ENCODE data around the gene UHMK1. TPM values are rescaled to one million over a fixed set of nuclear protein-coding genes. Genes with fewer than 3 reads are reported as not detected.

The UHMK1 gene
- total RNA-seq, 1 experiment from 2014 or later, result 76.0 TPM

DNA sequence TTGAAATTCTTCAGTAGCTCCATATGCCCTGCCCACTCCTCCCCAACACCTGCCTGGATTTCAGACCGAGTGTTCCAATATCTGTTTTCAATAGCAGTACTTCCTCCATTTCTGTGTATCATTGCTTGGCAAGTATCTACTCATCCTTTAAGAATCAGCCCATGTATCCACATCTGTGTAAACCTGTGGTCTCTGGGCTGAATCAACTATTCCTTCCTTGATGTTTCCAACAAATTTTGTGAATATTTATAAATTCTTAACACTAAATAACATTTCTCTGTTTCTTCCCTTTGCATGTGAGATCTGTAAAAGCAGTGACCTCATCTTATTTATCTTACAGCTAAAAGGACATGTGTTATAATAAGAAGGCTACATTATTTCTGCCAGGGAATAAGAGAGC, 37.9 kb downstream of the UHMK1 start:
- no TSS peak for BruUV-seq (replicated peaks)
- ChIA-PET CTCF (no interaction called here), POLR2A (no interaction called here)
- TF ChIP-seq SIN3A (IDR thresholded peaks at IDR 0.05; ENCODE audit: borderline replicate concordance, insufficient read depth, low read depth, low read length) (no peak), POLR2AphosphoS5 (IDR thresholded peaks at IDR 0.05; ENCODE audit: low read depth, low read length) (no peak), TCF7L2 (IDR thresholded peaks at IDR 0.05; ENCODE audit: low read depth, low read length) (no peak)
- TF ChIP-seq, protein P1, sequence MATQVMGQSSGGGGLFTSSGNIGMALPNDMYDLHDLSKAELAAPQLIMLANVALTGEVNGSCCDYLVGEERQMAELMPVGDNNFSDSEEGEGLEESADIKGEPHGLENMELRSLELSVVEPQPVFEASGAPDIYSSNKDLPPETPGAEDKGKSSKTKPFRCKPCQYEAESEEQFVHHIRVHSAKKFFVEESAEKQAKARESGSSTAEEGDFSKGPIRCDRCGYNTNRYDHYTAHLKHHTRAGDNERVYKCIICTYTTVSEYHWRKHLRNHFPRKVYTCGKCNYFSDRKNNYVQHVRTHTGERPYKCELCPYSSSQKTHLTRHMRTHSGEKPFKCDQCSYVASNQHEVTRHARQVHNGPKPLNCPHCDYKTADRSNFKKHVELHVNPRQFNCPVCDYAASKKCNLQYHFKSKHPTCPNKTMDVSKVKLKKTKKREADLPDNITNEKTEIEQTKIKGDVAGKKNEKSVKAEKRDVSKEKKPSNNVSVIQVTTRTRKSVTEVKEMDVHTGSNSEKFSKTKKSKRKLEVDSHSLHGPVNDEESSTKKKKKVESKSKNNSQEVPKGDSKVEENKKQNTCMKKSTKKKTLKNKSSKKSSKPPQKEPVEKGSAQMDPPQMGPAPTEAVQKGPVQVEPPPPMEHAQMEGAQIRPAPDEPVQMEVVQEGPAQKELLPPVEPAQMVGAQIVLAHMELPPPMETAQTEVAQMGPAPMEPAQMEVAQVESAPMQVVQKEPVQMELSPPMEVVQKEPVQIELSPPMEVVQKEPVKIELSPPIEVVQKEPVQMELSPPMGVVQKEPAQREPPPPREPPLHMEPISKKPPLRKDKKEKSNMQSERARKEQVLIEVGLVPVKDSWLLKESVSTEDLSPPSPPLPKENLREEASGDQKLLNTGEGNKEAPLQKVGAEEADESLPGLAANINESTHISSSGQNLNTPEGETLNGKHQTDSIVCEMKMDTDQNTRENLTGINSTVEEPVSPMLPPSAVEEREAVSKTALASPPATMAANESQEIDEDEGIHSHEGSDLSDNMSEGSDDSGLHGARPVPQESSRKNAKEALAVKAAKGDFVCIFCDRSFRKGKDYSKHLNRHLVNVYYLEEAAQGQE (IDR thresholded peaks at IDR 0.05; ENCODE audit: insufficient read depth in 1 of 2, low read depth in 2 of 2, low read length in 1 of 2), result no peak
- TF ChIP-seq, protein P2, sequence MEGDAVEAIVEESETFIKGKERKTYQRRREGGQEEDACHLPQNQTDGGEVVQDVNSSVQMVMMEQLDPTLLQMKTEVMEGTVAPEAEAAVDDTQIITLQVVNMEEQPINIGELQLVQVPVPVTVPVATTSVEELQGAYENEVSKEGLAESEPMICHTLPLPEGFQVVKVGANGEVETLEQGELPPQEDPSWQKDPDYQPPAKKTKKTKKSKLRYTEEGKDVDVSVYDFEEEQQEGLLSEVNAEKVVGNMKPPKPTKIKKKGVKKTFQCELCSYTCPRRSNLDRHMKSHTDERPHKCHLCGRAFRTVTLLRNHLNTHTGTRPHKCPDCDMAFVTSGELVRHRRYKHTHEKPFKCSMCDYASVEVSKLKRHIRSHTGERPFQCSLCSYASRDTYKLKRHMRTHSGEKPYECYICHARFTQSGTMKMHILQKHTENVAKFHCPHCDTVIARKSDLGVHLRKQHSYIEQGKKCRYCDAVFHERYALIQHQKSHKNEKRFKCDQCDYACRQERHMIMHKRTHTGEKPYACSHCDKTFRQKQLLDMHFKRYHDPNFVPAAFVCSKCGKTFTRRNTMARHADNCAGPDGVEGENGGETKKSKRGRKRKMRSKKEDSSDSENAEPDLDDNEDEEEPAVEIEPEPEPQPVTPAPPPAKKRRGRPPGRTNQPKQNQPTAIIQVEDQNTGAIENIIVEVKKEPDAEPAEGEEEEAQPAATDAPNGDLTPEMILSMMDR (IDR thresholded peaks at IDR 0.05), result no peak
- in situ Hi-C loops (cut with HindIII; ENCODE audit: low pct_unique_long_range_greater_than_20kb, low sequenced_read_pairs) (no loop called here), intact Hi-C loops (cut with micrococcal nuclease; ENCODE audit: unreplicated experiment) (no loop called here)
- no peak for ATAC-seq
- no peaks in the 10 kb centered on the region for H3K27me3 ChIP-seq (ENCODE audit: control insufficient read depth, insufficient read depth, low read length)
- no peak overlapping the region for H3K4me3 ChIP-seq (ENCODE audit: low read depth in 2 of 2, low read length in 2 of 2)
- H3K36me3 ChIP-seq (ENCODE audit: control insufficient read depth, insufficient read depth, low read length), result no peaks in the 10 kb centered on the region
- no peak for DNase-seq (ENCODE audit: low read depth, low spot score)
- no peaks in the 10 kb centered on the region for H3K9me3 ChIP-seq (ENCODE audit: control insufficient read depth, insufficient read depth, low read depth, low read length)
- no peak overlapping the region for H3K27ac ChIP-seq (ENCODE audit: low read length)
- peaks cover 7% of the 10 kb centered on the region; the same call in 1 of the 2 replicates for H3K4me1 ChIP-seq (ENCODE audit: control insufficient read depth, insufficient read depth, low read length)

DNA sequence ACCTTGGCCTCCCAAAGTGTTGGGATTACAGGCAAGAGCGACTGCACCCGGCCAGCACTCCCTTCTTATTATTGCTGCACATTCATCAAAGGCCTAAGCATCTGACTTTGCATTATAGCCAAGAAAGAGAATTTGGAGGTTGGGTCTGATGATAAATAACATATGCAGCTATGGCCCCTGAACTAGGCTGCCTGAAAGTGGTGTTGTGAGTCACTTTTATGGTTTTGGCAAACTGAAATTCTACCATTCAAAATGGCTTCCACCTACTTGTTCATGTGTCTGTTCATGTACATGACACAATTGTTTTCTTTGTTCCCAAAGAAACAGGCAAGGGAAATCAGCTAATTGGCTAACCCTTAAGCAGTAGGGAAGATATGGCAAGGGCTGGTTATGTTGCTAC, 38.9 kb downstream of the UHMK1 start:
- DNase-seq (ENCODE audit: low read depth, low spot score) (no peak), ATAC-seq (no peak)
- Histone ChIP-seq H3K4me3 (ENCODE audit: low read depth in 2 of 2, low read length in 2 of 2) (no peak overlapping the region), H3K27me3 (ENCODE audit: control insufficient read depth, insufficient read depth, low read length) (no peaks in the 10 kb centered on the region), H3K27ac (ENCODE audit: low read length) (no peak overlapping the region), H3K36me3 (ENCODE audit: control insufficient read depth, insufficient read depth, low read length) (no peaks in the 10 kb centered on the region), H3K4me1 (ENCODE audit: control insufficient read depth, insufficient read depth, low read length) (peaks cover 7% of the 10 kb centered on the region), H3K9me3 (ENCODE audit: control insufficient read depth, insufficient read depth, low read depth, low read length) (no peaks in the 10 kb centered on the region)
- intact Hi-C loops (cut with micrococcal nuclease; ENCODE audit: unreplicated experiment) (no loop called here), in situ Hi-C loops (cut with HindIII; ENCODE audit: low pct_unique_long_range_greater_than_20kb, low sequenced_read_pairs) (no loop called here)
- TF ChIP-seq SIN3A (IDR thresholded peaks at IDR 0.05; ENCODE audit: borderline replicate concordance, insufficient read depth, low read depth, low read length), result no peak
- TF ChIP-seq, protein P1 (IDR thresholded peaks at IDR 0.05; ENCODE audit: insufficient read depth in 1 of 2, low read depth in 2 of 2, low read length in 1 of 2), result no peak
- TF ChIP-seq TCF7L2 (IDR thresholded peaks at IDR 0.05; ENCODE audit: low read depth, low read length), result no peak
- TF ChIP-seq POLR2AphosphoS5 (IDR thresholded peaks at IDR 0.05; ENCODE audit: low read depth, low read length), result no peak
- TF ChIP-seq, protein P2 (IDR thresholded peaks at IDR 0.05), result no peak
- POLR2A ChIA-PET, result interaction anchor here (0.7 kb wide), 1 partner anchor 102 kb away, joined by 9 read pairs; no protein-coding TSS in a partner anchor
- CTCF ChIA-PET, result no interaction called here
- BruUV-seq (replicated peaks), result no TSS peak

Measured in Panc1 (cell line).